GM12892 (cell line): ENCODE data around the gene TFF1.

Experiments used
- POLR2A ChIP-seq: IDR thresholded peaks from 2 replicates; pipeline ENCODE4 v1.6.1; 2011; ENCODE audit warnings: low read depth, low read length, control low read depth
- POLR2AphosphoS5 ChIP-seq: IDR thresholded peaks from 2 replicates; pipeline ENCODE4 v1.6.1; 2011; ENCODE audit warnings: low read depth, low read length, control low read depth

DNA sequence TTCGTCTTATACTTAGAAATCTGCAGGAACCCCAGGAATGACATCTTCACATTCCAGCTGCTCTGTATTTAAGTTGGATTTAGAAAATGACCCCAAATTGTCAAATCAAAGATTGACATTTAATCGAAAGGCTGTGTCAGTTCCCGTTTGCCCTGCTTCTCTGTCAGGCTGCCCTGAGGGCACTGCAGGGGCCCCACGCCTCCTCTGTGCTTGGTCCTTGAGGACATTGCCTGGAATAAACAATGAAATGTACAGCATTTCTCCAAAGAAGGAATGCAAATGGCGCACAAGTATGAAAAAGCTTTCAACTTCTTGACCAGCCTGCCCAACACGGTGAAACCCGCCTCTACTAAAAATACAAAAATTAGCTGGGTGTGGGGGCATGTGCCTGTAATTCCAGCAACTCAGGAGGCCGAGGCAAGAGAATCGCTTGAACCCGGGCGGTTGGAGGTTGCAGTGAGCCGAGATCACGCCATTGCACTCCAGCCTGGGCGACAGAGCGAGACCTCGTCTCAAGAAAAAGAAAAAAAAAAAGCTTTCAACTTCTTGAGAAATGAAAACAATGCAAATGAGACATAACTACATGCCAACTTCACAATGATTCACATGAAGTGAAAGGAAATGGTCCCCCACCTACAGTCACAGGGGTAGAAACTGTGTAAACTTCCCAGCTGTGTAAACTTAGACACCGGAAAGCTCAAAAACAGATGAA lies 26.6 kb upstream of the TFF1 start:
- TF ChIP-seq POLR2A (no peak), POLR2AphosphoS5 (no peak)
